Stimulated activated CD8-positive, alpha-beta memory T cell treated with anti-CD3 and anti-CD28 coated beads, Interleukin-7, amount 100 ng/mL, for 48 hours (primary cell): ENCODE measurements around the gene GCSAM.
A peak's percentile ranks its signal among the peaks of the same experiment; 100 is the strongest.

ENCODE experiments used
- DNase-seq, 2 donors: peaks; one replicate each; pipeline ENCODE4 v3.0.0-alpha.2; 2020; ENCODE audit warnings: low read depth in 1 of 2; ENCODE audit errors: extremely low read depth in 1 of 2

Gene GCSAM, protein sequence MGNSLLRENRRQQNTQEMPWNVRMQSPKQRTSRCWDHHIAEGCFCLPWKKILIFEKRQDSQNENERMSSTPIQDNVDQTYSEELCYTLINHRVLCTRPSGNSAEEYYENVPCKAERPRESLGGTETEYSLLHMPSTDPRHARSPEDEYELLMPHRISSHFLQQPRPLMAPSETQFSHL

DNA sequence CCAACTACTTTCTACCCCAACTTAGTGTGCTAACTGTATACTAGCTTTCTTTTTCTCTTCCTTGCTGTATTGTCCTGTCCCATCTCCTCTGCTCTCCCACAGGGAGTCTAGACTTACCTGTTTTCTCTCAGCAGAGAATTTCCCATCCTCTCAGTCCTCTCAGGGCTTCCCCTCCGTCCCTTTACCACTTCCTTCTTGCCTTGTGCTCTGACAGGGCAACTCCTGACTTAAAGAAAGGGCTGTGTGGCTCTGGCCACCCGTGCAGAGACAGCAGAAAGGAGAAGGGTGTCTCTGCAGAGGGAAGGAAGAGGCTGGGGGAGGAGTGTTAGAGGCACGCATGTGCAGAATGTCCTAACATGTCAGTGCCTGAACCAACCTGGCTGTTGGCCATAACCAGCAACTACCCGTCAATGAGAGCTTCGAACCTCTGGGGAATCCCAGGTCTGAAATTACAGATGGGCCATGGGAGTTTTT is at the start of gene GCSAM:
Gene GCSAM, minus strand, starts transcription at position 274 of the 474 bp plus-strand sequence. Its CDS starts 128 bp downstream, at position 146.
- peak in 1 of 2 donors; percentile 45 for DNase-seq

DNA sequence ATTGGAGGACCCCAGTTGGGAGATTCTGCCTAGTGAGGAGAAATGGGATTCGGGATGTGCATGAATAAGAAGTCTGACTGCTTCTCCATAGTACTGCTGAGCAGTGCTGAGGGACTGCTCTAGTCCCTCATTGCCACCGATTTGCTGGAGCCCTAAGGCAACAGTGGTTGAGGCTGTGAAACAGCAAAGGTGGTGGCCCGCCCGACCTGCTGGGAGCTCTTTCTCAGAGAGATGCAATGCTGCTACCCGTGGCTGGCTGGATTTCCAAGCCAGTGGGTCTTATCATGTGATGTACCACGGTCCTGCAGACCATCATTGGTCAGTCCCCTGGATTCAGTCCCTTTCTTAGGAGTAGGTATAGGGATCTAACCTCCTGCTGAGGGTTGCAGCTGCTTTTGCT is 42.6 kb upstream of the GCSAM start:
- no peak for DNase-seq

DNA sequence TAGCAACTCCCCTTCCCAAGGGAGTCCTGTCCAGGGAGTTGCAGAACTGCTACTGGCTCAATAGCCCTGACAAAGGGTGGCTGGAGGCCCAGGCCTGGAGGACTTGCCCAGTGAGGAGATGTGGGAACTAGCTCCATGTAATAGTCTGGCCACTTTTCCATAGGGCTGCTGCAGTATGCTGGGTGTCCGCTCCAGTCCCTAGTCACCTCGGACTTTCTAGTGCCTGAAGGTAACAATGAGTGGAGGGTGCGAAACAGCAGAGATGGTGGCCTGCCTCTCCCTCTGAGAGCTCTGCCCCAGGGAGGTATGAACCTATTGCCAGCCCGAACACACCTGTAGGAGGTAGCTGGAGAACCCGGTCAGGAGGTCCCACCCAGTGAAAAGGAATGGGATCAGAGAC is 42.0 kb upstream of the GCSAM start:
- DNase-seq = no peak

DNA sequence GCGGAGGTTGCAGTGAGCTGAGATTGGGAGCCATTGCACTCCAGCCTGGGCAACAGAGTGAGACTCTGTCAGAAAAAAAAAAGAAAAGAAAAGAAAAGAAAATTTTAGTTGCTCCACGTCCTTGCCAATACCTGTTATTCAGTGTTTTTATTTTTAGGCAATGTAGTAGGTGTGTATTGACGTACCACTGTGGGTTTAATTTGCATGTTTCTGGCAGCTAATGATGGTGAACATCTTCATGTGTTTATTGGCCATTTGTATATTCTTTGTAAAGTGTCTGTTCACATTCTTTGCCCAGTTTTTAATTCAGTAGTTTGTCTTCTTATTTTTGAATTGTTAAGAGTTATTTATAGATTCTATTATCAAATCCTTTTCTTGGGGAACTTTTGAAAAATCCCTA is 38.1 kb upstream of the GCSAM start:
- no peak for DNase-seq

DNA sequence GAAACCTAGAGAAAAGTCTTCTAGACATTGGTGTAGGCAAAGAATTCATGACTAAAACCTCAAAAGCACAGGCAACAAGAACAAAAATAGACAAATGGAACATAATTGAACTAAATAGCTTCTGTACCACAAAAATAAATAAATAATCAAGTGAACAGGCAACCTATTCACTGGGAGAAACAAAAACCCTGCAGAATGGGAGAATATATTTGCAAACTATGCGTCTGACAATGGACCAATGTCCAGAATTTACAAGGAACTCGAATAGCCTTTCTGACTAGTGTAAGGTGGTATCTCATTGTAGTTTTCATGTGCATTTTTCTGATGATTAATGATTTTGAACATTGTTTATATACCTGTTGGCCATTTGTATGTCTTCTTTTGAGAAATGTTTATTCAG is 37.0 kb upstream of the GCSAM start:
- DNase-seq = no peak

DNA sequence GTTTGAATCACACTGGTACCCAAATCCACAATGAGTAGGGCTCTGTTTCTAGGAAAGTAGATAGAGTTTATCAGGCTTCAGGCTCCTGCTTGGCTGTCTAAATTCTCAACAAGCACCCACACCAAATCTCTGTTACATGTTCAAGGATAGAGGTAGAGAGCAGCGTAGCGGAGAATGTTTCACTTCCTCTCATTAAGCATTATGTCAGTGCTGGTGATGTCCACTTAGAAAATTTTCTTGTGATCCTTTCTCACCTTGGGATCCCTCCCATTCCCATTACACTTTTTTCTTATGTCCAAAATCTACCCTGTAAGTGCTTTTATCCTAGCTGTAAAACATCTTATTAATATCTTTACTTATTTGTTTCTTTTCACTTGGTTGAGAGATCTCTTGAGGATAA is 34.7 kb upstream of the GCSAM start:
- DNase-seq = no peak

DNA sequence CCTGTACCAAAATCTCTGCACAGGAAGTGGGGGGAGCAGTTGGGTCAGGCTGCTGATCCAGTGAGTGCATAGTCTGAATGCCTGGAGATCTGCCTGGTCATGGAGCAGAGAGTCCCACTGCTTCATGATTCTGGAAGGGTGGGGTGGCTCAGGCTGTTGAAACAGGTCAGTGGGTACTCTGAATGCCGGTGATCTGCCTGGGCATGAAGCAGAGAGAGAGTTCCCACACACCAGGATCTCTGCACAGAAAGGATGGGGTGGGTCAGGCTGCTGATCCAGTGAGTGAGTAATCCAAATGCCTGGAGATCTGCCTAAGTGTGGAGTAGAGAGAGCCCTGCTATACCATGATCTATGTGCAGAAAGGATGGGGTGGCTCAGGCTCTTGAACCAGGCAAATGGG is 16.1 kb upstream of the GCSAM start:
- DNase-seq = no peak

DNA sequence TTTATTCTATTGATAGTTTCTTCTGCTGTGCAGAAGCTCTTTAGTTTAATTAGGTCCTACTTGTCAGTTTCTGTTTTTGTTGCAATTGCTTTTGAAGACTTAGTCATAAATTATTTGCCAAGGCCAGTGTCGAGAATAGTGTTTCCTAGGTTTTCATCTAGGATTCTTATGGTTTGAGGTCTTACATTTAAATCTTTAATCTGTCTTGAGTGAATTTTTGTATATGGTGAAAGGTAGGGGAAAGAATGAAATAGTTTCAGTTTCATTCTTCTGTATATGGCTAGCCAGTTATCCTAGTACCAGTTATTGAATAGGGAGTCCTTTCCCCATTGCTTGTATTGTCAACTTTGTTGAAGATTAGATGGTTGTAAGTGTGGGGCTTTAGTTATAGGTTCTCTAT is 10.6 kb upstream of the GCSAM start:
- no peak for DNase-seq

DNA sequence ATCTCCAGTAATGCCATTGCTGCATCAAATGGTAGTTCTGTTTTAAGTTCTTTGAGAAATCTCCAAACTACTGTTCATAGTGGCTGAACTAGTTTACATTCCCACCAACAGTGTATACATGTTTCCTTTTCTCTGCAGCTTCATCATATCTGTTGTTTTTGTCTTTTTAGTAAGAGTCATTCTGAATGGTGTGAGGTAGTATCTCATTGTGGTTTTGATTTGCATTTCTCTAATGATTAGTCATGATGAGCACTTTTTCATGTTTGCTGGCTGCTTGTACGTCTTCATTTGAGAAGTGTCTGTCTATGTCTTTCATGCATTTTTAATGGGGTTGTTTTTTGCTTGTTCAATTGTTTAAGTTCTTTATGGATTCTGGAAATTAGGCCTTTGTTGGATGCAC is 10.2 kb upstream of the GCSAM start:
- no peak for DNase-seq

DNA sequence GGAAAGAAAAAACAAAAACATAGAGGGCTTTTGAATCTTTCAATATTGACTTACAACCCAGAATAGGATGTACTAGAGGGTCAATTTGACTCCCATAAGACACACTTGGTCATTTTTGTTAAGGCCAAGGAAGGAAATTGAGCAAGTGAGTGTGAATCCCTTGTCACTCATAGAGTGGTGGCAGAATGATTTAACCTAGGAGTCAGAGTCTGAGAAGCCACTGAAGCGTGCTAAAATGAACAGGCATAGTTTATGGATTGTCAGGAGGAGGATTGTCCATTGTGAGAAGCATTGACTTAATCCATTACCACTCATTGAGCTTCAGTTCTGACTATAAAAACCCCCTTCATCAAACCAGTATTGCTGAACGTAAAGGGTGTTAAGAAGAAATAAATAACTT is 8.2 kb upstream of the GCSAM start:
- DNase-seq = no peak

DNA sequence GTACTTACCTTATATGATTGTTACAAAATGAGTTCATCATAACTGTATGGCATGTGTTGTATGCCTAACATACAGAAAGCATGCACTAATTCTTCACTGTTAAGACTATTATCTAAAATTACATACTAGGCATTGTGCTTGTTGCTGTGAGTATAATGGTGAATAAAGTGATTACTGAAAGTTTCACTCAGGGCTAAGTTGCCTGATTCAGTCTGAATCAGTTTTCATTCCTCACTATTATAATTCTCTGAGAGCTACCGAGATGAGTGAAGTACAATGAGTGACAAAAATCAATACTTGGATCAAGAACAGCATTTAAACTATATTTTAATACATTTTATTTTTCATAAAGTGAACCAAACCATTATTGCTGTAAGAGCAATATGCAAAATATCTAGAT is 7.5 kb upstream of the GCSAM start:
- no peak for DNase-seq

DNA sequence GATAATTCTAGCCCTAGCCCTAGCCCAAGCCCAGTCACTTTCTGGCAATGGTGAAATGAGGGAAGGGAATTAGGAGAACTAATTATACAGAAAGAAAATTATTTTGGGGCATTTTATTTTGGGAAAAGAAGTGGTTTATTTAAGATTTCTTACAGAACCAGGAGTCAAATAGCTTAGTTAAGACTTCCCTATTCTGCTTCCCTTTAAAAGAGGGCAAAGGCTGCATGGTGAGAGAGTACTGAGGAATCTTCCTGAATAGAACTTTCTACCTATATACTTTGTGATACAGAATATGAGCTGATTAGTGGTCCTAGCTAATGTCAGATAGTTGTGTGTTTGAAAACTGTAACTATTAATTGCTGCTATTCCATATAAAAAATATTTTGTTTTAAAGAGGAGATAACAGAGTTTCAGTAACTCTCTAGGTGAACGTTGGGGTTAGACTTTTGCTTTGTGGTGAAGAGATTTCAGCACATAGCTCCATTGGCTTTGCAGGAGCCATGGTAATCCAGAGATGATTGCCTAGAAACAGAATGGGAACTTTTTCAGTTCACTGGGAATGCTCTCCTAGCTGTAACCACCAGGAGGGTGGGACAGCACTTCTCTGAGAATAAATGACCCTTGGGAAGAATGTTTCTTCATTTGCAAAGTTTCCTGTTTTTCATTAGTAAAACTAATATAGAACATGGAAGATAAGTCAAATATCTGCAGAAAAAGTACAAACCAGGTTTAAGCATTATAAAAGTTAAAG is 5.3 kb upstream of the GCSAM start:
- no peak for DNase-seq

DNA sequence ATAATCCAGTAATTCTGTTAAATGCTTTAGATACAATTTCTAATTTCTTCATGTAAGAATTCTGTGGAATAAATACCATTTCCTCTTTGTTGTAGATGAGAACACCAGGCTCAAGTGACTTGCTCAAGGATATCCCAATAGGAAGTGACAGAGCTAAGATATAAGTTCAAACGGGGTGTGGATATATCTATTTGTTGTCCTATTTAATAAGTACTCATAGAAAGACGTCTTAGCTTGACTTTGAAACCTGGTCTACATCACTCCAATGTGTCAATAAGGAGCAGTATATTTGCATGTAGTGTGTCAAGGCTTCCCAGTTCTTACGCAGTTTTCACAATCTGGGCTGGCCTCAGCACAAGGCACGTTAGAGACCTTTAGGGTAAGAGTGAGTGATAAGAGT is 4.7 kb upstream of the GCSAM start:
- no peak for DNase-seq

DNA sequence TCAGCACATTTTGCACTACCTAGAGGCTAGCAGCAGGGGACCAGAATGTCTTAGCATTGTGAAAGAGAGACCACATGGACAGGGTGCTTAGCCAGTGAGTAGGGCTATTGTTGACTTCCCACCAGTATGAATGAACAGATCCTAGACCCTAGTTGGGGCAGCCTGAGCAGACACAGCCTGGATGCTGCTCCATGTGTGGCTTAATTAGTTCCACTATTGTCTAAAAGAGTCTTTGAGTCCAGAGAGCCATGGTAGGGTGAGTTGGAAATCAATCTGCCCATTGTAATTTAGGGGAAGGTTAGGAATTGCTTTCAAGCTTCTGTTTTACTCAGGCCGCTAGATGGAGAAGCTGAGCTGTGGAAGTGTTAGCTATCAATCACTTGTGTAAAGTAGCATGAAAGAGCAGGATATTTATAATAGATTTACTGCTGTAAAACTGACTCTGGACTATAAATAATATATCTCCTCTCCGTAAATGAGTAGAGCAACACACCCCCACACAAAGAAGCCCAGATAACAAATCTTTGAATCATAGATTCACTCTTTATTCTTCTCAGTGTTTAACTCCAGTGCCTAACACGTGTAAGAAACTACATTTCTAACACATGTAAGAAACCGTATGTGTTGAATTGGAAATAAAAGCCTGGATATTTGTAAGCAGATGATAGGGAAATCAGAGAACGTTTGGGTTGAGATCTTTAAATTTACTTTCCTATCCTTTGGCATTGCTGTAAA is 4.1 kb upstream of the GCSAM start:
- no peak for DNase-seq

DNA sequence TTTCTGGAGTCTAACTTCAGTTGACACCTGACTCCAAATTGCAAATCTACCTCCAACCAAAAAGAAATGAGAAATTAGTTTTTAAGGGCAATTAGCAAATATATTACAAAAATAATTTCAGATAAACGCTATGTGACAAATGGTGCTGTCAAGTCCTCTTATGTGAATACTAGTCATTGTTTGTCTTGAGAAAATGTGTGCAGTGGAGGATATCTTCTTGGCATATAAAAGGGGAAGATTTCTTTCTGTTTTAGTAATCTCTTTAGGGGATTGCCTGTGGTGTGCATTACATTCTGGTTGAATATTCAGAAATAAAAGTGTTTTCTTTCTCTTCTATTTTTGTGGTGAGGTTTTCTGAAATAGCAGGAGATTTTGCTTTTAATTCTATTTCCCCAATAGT is 3.0 kb upstream of the GCSAM start:
- no peak for DNase-seq

DNA sequence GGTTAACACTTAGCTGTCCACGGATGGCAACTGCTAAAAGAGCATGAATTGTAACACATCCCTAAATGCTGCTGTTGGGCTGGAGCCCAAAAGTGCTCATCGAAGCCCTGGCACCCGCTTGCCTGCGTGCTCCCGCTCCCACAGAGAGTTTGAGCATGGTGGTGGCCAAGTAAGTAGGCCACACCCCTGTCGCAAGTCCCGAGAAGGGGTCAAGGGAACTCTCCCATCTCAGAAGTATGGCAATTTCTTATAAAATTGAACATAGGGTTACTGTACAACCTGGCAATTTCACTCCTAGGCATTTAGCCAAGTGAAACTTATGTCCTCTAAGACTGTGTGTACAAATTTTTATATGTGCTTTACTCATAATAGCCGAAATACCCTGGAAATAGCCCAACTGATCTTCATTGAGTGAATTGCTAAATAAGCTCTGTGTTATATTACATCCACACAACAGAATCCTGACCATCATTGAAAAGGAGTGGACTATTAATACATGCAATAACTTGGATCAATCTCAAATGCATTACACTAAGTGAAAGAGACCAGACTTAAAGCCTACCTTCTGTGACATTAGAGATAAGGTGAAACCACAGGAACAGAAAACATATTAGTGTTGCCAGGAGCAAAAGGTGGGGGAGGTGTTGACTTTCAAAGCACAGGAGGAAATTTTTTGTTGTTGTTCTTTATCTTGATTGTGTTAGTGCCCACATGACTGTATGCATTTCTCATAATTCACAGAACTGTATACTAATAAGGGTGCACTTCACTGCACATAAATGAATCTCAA is 1.5 kb upstream of the GCSAM start:
- no peak for DNase-seq

DNA sequence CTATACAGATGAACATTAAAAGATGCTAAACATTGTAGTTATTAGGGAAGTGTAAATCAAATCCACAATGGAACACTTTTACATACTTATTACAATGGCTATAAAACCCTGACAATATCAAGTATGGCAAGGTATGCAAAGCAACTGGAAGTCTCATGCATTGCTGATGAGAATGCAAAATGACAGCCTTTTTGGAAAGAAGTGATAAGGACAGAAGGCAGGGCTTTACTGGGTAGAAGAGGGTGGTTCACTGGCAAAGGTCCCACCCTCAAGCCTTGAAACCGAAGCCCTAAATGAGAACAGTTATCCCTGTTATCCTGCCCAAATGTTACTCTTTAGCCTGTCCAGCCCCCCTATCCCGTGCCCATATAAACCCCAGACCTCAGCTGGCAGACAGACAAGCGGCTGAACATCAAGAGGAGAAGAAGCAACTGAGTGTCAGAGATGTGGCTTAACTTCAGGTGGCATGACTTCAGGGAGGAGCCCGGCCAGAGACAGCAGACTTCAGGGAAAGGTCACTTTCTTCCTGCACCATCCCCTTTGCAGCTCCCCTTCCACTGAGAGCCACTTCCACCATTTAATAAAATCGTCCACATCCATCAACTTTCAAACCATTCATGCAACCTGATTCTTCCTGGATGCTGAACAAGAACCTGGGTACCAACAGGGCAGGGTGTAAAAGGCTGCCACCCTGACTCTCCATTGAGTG is 732 bp upstream of the GCSAM start:
- DNase-seq = no peak

DNA sequence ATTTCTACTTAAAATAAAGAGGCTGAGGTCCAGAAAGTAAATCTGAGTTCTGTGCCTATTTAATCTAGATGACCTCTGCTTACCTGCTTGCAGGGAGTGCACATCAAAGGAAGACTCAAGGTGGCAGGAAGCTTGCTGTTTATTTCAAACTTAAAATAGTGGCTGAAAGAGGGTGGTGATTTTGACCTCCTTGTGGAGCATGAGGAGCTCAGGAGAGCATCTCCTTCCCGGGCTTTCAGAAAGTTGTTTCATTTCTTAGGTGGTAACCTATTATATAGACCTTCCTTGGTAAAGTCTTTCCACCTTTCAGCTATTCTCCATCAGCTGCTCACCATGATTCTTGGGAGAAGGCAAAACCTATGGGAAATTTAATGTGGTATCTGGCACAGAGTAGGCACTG is 494 bp downstream of the GCSAM start:
- no peak for DNase-seq

DNA sequence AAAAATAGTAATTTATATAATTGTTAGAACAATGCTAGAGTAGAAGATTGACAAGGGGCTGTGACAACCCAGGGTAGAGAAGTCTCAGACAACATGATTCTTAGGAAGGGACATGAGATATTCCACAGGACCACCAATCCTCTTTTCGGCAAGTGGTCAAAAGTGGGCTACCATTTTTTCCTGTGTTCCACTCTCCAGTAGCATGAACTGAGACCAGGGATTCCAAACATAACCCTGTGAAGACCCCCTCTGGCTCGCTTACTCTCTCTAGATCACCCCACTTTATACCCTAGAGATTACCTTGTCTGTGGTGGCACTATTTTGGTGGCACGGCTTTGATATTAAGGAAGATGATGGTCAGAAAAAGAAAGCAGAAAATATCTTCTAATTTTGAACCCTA is 960 bp downstream of the GCSAM start:
- no peak for DNase-seq

DNA sequence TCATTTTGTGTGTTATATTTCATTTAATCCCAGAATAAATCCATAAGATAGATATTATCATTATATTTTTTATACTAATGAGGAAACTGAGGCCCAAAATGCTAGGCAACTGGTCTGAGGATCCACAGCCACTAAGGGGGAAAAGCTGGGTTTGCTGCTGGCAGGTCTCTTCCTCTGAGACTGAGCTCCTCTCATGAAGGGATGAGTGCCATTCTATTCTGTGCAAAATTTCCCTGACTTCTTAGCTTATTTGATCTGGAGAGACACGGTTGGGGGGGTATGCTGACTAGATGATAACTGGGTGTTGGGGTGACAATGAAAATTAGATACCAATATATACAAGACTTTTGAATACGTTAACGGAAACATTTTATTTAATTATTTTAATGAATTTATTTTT is 1.9 kb downstream of the GCSAM start:
- DNase-seq = no peak

DNA sequence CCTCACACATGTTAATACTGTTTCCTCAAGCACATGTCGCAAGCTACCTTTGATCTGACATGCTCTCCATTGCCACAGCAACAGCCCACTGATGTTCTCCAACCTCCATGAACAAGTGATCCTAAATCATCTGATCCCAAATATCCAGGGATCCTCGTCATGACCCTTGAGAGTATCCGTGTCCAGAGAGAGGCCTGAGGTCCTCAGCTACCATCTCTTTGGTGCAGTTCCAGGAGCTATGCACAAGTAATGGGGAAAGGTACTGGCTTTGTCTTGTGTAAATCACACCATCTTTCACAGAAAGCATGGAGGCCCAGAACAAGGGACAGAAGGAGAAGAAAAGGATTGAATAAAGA is 2.4 kb downstream of the GCSAM start:
- DNase-seq = no peak
